GM13977 (cell line): ENCODE results near the gene NABP2.

Source experiments
- DNase-seq: peaks from one replicate; pipeline ENCODE4 v3.0.0; 2012; ENCODE audit warnings: low spot score
- CTCF ChIP-seq: IDR thresholded peaks from 2 replicates; pipeline ENCODE4 v1.5.1; 2012; ENCODE audit warnings: mild to moderate bottlenecking, control low read depth; ENCODE audit not compliant: insufficient read depth; ENCODE audit errors: extremely low read depth, missing control alignments
- in situ Hi-C: fragments of 300-500 bp; cut with MboI; formaldehyde crosslinking; loops from one replicate; pipeline ENCODE4 v1.12.0; 2022; ENCODE audit warnings: low sequenced_read_pairs, low pct_unique_long_range_greater_than_20kb, mixed read lengths, inconsistent platforms; ENCODE audit not compliant: unreplicated experiment

Gene NABP2

DNA sequence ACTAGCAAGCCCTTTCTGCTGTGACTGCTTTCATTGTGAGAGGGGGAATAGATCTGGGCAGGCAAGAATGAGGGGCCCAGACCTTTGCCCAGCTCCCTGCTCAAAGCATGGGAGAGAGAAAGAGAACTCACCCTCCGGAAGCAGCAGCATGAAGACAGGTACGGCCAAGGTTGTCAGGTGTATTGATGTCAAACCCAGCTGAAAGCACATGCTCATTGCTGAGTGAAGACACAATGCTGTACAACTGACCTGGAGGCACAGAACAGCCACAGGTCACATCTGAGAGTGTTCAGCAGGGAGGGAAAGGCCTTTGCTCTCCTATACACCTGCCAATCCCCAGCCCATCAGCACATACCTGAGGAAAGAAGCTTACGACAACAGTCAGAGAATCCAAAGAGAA, 28.5 kb downstream of the NABP2 start:
- in situ Hi-C loops, result no loop called here
- no peak for TF ChIP-seq CTCF
- DNase-seq, result no peak

GRCh38 chr12:56253091-56253490, 28.9 kb downstream of the NABP2 start:
- in situ Hi-C loops, result no loop called here
- DNase-seq, result no peak
- no peak for TF ChIP-seq CTCF

GRCh38 chr12:56255671-56256070, 31.5 kb downstream of the NABP2 start:
- no peak for DNase-seq
- TF ChIP-seq CTCF, result no peak
- in situ Hi-C loops, result no loop called here

- in situ Hi-C loops, result no loop called here
- no peak for TF ChIP-seq CTCF
- no peak for DNase-seq
Observed at GRCh38 chr12:56256326-56256960, 32.3 kb downstream of the NABP2 start.

- in situ Hi-C loops, result no loop called here
- DNase-seq, result no peak
- TF ChIP-seq CTCF, result no peak
Observed at GRCh38 chr12:56257071-56257470, 32.9 kb downstream of the NABP2 start.

GRCh38 chr12:56257491-56258067, 33.4 kb downstream of the NABP2 start:
- in situ Hi-C loops, result no loop called here
- no peak for TF ChIP-seq CTCF
- DNase-seq, result no peak
